Naive B cell (primary cell): Measurements from ENCODE around the gene RIPOR2. TPM values are rescaled to one million over a fixed set of nuclear protein-coding genes. Genes with fewer than 3 reads are reported as not detected.
A peak's percentile ranks its signal among the peaks of the same experiment; 100 is the strongest.

Experiments used
- ATAC-seq, 2 donors: fragments of 150-1000 bp; cut with Tn5 transposase; 2 replicates each; pipeline ENCODE4 v1.10.0; 2021; ENCODE audit warnings: low read depth in 2 of 2, mild to moderate bottlenecking in 2 of 2, moderate library complexity in 2 of 2
- DNase-seq: peaks from one replicate; pipeline ENCODE4 v3.0.0; 2022
- H3K27ac Mint-ChIP-seq, 6 donors: one replicate each; pipeline ENCODE4 v1.8.0; 2020 to 2022; ENCODE audit warnings: mild to moderate bottlenecking in 6 of 6, mixed read lengths in 6 of 6, moderate library complexity in 5 of 6, inconsistent platforms in 2 of 6
- H3K27me3 Mint-ChIP-seq, 3 donors: one replicate each; pipeline ENCODE4 v1.8.0; 2021 to 2022; ENCODE audit warnings: mixed read lengths in 3 of 3, mild to moderate bottlenecking in 1 of 3
- H3K36me3 Mint-ChIP-seq, 2 donors: one replicate each; pipeline ENCODE4 v1.8.0; 2020 to 2022; ENCODE audit warnings: mixed read lengths in 2 of 2, inconsistent platforms in 1 of 2, mild to moderate bottlenecking in 1 of 2
- H3K4me1 Mint-ChIP-seq, 3 donors: one replicate each; pipeline ENCODE4 v1.8.0; 2020 to 2022; ENCODE audit warnings: mixed read lengths in 3 of 3, inconsistent platforms in 1 of 3, mild to moderate bottlenecking in 1 of 3, moderate library complexity in 1 of 3
- H3K4me3 Mint-ChIP-seq, 8 donors: one replicate each; pipeline ENCODE4 v1.8.0; 2020 to 2022; ENCODE audit warnings: mild to moderate bottlenecking in 8 of 8, mixed read lengths in 8 of 8, moderate library complexity in 8 of 8, inconsistent platforms in 2 of 8
- H3K9me3 Mint-ChIP-seq, 7 donors: one replicate each; pipeline ENCODE4 v1.8.0; 2020 to 2022; ENCODE audit warnings: mixed read lengths in 7 of 7, mild to moderate bottlenecking in 5 of 7, inconsistent platforms in 2 of 7, moderate library complexity in 1 of 7
- polyA plus RNA-seq, 6 donors: library from polyadenylated mRNA; unstranded; fragments of 300-500 nt; fragmentation: Illumina TruSeq; gene quantifications; one replicate each; pipeline ENCODE4 v1.2.3, GENCODE V29; 2021; ENCODE audit warnings: low read depth in 6 of 6

RIPOR2 gene
- polyA plus RNA-seq, 6 donors from 2014 or later, result 464 to 666 (median 484) TPM

DNA sequence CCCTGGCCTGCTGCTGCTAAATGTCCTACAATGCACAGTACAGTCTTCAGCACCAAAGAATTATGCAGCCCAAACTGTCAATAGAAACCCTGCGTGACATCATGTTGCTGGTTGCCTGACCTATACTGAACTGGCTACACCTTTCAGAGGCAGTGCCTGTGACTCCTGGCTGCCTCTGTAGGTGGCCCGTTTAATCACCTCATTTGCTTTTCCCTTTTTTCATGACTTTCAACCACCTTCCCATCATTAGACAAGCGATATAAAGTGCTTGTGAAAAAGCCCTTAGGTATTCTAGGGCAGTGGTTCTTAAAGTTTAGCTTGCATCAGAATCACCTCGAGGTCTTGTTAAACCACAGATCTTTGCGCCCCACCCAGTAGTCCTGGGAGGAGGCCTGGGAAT is 33.0 kb upstream of the RIPOR2 start:
- Mint-ChIP-seq H3K27me3 (no peaks in the 10 kb centered on the region), H3K4me3 (peak overlapping the region in 1 of 8 donors; percentile 65), H3K36me3 (peaks cover 0 to 7% of the 10 kb centered on the region in 2 donors), H3K27ac (peak overlapping the region in 1 of 6 donors; percentile 52), H3K9me3 (no peaks in the 10 kb centered on the region), H3K4me1 (peaks cover 52 to 70% (median 65%) of the 10 kb centered on the region in 3 donors)
- no peak for DNase-seq
- ATAC-seq, result no peak

DNA sequence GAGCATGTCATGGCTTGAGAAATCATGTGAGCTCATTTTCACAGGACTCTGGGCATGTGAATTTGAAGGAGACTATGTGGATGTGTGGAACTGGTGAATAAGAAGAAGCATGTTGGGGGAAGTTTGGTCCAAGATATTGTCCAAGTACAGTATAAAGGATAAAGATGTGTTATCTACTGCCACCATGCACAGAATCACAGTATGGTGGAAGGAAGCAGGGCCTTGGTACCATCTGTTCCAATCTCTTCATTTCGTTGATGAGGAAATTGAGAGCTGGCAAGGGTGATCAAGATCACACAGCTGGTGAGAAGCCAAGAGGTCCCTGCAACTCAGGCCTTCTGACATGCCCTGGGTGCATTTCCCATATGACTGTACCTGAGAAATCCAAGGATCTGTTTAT is 31.5 kb upstream of the RIPOR2 start:
- Mint-ChIP-seq H3K36me3 (no peaks in the 10 kb centered on the region), H3K4me3 (peak overlapping the region in 1 of 8 donors; percentile 9), H3K27ac (peak overlapping the region in 1 of 6 donors; percentile 26), H3K27me3 (no peaks in the 10 kb centered on the region), H3K4me1 (peaks cover 58 to 68% (median 67%) of the 10 kb centered on the region in 3 donors), H3K9me3 (no peaks in the 10 kb centered on the region)
- no peak for ATAC-seq
- no peak for DNase-seq

DNA sequence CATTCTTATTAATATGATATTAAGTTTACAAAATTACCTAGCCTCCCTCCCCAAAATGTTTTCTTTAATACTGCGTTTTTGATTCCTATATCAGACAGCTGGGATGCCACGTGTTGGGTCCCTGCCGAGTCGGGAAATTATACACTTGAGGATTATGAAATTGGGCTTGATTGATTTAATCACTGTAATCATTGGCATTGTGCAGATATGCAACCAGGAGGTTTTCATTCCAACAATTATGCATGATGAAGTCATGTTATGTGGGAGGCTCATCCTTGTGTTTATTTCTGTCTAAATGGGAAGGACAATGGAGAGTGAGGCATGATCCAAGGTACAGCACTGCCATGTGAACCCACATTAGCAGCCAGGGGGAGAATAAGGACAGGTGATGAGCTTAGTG is 30.6 kb upstream of the RIPOR2 start:
- Mint-ChIP-seq H3K9me3 (no peaks in the 10 kb centered on the region), H3K36me3 (no peaks in the 10 kb centered on the region), H3K4me1 (peaks cover 63 to 76% (median 74%) of the 10 kb centered on the region in 3 donors), H3K4me3 (no peak overlapping the region), H3K27me3 (no peaks in the 10 kb centered on the region), H3K27ac (no peak overlapping the region)
- DNase-seq, result no peak
- ATAC-seq, result no peak

DNA sequence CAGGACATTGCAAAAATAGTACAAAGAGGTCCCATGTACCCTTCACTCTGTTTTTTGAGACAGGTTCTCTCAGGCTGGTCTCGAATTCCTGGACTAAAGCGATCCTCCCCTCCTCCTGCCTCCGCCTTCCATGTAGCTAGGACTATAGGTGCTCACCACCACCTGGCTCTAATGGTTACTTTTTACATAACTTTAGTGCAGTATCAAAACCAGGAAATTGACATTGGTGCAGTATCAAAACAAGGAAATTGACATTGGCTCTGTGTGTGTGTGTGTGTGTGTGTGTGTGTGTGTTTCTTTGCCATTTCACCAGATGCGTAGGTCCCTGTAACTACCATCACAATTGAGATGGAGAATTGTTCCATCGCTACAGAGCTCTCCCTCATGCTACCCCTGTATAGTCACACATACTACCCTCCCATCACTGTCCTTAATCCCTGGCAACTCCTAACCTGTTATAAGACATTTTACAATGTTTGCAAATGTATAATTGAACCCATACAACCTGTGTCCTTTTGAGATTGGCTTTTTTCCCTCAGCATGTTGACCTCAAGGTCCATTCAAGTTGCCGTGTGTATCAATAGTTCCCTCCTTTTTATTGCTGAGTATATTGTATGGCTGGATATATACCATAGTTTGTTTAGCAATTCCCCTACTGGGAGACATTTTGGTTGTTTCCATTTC is 28.3 kb upstream of the RIPOR2 start:
- peak overlapping the region in 5 of 8 donors; percentile 7 to 59 (median 20) for H3K4me3 Mint-ChIP-seq
- no peaks in the 10 kb centered on the region for H3K27me3 Mint-ChIP-seq
- H3K36me3 Mint-ChIP-seq, result peaks cover 0 to 7% of the 10 kb centered on the region in 2 donors
- ATAC-seq, result peak in 1 of 2 donors; percentile 27
- peak overlapping the region in 4 of 6 donors; percentile 2 to 77 (median 60) for H3K27ac Mint-ChIP-seq
- peaks cover 0 to 7% (median 4%) of the 10 kb centered on the region in 7 donors for H3K9me3 Mint-ChIP-seq
- no peak for DNase-seq
- peaks cover 63 to 82% (median 80%) of the 10 kb centered on the region in 3 donors for H3K4me1 Mint-ChIP-seq

DNA sequence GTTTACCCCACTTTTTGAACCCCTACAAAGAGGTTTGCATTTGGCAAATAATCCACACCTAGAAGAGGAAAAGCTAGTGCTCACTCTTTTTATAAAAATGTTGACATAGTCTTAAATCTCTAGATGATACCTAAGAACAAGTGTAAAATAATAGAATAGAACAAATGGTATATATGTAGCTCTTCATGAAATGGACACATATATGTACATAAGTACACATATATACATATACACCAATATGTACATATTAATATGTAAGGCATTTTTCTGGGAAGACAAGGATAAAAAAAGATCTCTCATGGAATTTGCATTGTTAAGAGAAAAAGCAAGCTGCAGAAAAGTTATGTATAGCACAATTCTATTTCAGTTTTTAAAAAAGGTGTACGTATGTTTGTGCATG is 27.6 kb upstream of the RIPOR2 start:
- H3K36me3 Mint-ChIP-seq, result peaks cover 0 to 7% of the 10 kb centered on the region in 2 donors
- H3K9me3 Mint-ChIP-seq, result peaks cover 0 to 7% (median 4%) of the 10 kb centered on the region in 7 donors
- ATAC-seq (no peak), DNase-seq (no peak)
- H3K27ac Mint-ChIP-seq, result peak overlapping the region in 1 of 6 donors; percentile 70
- H3K4me3 Mint-ChIP-seq, result peak overlapping the region in 1 of 8 donors; percentile 20
- H3K27me3 Mint-ChIP-seq, result no peaks in the 10 kb centered on the region
- peaks cover 59 to 82% (median 77%) of the 10 kb centered on the region in 3 donors for H3K4me1 Mint-ChIP-seq

DNA sequence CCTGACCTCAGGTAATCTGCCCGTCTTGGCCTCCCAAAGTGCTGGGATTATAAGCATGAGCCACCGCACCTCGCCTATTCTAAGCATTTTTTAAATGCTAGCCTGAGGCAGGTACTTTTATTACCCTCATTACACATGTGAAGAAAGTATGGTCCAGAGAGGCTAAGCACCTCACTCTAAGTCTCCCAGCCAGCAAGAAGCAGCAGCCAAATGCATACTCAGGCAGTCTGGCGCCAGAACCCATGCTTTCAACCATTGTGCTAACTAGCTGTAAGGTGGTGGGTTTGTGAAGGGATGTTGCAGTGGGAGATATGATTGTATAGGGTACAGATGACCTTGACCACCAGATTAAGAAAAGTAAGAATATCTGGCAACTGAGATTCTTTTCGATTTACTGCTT is 26.1 kb upstream of the RIPOR2 start:
- Mint-ChIP-seq H3K4me3 (peak overlapping the region in 6 of 8 donors; percentile 0 to 69 (median 38)), H3K27me3 (no peaks in the 10 kb centered on the region), H3K36me3 (peaks cover 0 to 7% of the 10 kb centered on the region in 2 donors), H3K9me3 (peaks cover 0 to 7% (median 4%) of the 10 kb centered on the region in 7 donors), H3K4me1 (peaks cover 64 to 85% (median 76%) of the 10 kb centered on the region in 3 donors), H3K27ac (peak overlapping the region; percentile 3 to 72 (median 50))
- peak; percentile 14 to 18 for ATAC-seq
- no peak for DNase-seq

DNA sequence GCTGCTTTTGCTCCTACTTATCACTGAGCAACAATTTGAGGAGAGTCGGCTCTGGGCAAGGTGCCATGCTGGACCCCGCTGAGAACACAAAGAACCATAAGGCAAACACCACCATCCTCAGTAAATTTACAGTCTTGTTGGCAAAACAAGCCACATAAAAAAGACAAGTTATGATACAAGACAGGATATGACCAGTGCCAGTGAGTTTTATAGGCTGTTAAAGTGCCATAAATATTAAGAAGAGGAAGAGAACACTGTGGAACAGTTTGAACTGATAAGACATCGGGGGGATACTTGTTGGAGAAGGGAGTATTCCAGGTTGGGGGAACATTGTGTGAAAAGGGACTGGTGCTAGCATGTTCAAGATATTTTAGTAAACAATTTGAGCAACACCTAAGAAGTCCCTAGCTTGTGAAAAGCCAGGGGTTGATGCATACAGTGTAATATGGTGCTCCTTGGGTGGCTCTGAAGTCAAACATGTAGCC is 25.3 kb upstream of the RIPOR2 start:
- H3K4me3 Mint-ChIP-seq, result peak overlapping the region in 7 of 8 donors; percentile 36 to 76 (median 59)
- peak overlapping the region; percentile 34 to 89 (median 75) for H3K27ac Mint-ChIP-seq
- H3K36me3 Mint-ChIP-seq, result peaks cover 0 to 7% of the 10 kb centered on the region in 2 donors
- peaks cover 0 to 7% (median 4%) of the 10 kb centered on the region in 7 donors for H3K9me3 Mint-ChIP-seq
- peak; percentile 44 to 54 for ATAC-seq
- H3K4me1 Mint-ChIP-seq, result peaks cover 62 to 86% (median 72%) of the 10 kb centered on the region in 3 donors
- H3K27me3 Mint-ChIP-seq, result no peaks in the 10 kb centered on the region
- no peak for DNase-seq

DNA sequence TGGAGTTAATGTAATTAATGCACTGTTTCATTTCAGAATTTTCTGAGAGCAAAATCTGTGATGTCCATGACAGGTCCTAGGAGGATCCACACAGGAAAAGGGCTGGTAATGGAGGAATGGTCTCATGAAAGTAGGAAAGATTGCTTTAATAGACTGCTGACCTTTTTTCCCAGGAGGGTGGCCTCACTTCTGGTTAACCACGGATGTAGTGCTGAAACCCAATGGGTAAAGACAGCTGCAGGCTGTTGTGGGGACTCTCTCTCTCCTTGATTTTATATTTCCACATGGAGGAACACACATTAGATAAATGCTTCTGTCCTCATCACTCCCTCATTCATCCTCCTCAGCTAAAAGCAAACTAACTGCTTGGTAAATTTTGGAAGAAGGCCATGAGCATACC is 23.6 kb upstream of the RIPOR2 start:
- H3K36me3 Mint-ChIP-seq, result peaks cover 0 to 7% of the 10 kb centered on the region in 2 donors

DNA sequence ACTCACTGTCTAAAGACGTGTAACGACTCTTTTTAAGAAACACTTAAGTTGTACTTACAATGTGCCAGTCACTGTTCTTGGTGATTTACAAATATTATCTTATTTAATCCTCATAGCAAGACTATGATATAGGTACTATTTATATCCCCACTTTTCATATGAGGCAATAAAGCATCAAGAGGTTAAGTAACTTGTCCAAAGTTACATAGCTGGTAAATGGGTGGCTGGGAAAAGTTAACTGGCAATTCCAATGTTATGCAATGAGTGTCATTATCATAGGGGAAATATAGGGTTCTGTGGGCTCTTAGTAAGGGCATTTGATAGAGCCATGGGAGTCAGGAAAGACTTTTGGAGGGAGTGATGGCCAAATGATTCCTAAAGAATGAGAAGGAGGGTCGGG is 21.4 kb upstream of the RIPOR2 start:
- Mint-ChIP-seq H3K9me3 (peaks cover 0 to 7% (median 4%) of the 10 kb centered on the region in 7 donors), H3K27ac (peak overlapping the region; percentile 70 to 98 (median 83)), H3K4me1 (peaks cover 63 to 95% (median 83%) of the 10 kb centered on the region in 3 donors), H3K27me3 (no peaks in the 10 kb centered on the region), H3K4me3 (peak overlapping the region in 2 of 8 donors; percentile 33 to 50), H3K36me3 (peaks cover 0 to 7% of the 10 kb centered on the region in 2 donors)
- no peak for DNase-seq
- ATAC-seq, result no peak

More for the DNA sequence above, 23.6 kb upstream of the RIPOR2 start:
- no peak for DNase-seq
- H3K27me3 Mint-ChIP-seq, result no peaks in the 10 kb centered on the region
- H3K27ac Mint-ChIP-seq, result peak overlapping the region; percentile 33 to 95 (median 79)
- H3K4me1 Mint-ChIP-seq, result peaks cover 64 to 93% (median 78%) of the 10 kb centered on the region in 3 donors
- peak overlapping the region in 5 of 8 donors; percentile 27 to 57 (median 49) for H3K4me3 Mint-ChIP-seq
- ATAC-seq, result no peak
- H3K9me3 Mint-ChIP-seq, result peaks cover 0 to 7% (median 4%) of the 10 kb centered on the region in 7 donors

DNA sequence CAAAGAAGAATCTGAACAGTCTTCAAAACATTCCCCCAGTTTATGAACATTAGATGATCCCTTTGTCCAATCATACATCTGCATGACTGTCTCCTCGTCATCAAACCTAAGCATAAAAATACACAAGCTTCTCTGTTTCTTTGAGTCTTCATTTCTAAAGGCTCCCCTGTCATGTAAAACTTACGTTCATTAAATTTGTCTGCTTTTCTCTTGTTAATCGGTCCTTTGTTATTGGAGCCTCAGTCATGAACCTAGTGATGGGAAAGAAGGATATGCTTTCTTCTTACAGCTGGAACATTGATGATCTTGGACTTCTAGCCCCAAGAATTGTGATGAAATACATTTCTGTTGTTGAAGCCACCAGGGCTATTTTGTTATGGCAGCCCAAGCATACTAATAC is 18.0 kb upstream of the RIPOR2 start:
- Mint-ChIP-seq H3K9me3 (peaks cover 0 to 6% (median 1%) of the 10 kb centered on the region in 7 donors), H3K27ac (peak overlapping the region; percentile 73 to 98 (median 96)), H3K4me3 (peak overlapping the region in 7 of 8 donors; percentile 23 to 82 (median 63)), H3K36me3 (peaks cover 0 to 3% of the 10 kb centered on the region in 2 donors), H3K4me1 (peaks cover 67 to 95% (median 81%) of the 10 kb centered on the region in 3 donors), H3K27me3 (no peaks in the 10 kb centered on the region)
- DNase-seq, result no peak
- ATAC-seq, result no peak

DNA sequence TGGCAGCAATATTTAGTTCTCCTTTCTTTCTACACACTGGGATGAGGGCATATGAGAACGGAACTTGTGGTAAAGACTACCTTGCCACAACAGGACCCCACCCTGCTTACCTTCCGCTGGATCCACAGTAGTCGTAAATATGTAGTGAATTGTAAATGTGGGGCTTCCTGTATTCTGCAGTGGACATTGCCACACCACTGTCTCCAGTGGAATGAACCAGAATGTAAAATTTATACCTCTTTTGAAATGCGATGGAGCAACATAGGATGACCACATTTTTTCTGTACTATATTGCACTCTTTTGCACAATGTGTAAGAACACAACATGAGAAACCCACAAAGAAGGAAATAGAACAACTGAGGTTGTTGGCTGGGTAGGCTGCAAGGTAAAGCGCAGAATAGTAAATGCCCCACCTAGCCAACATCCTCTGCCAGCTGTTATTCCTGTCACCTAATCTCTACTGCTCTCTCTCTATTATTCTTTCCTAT is 16.1 kb upstream of the RIPOR2 start:
- H3K27me3 Mint-ChIP-seq, result no peaks in the 10 kb centered on the region
- peak overlapping the region; percentile 95 to 99 (median 97) for H3K27ac Mint-ChIP-seq
- peaks cover 78 to 99% (median 91%) of the 10 kb centered on the region in 3 donors for H3K4me1 Mint-ChIP-seq
- H3K4me3 Mint-ChIP-seq, result peak overlapping the region; percentile 71 to 88 (median 80)
- peaks cover 14% of the 10 kb centered on the region in 2 donors for H3K36me3 Mint-ChIP-seq
- peaks cover 4 to 17% (median 12%) of the 10 kb centered on the region in 7 donors for H3K9me3 Mint-ChIP-seq
- ATAC-seq, result peak; percentile 72 to 76
- DNase-seq, result peak; percentile 83

DNA sequence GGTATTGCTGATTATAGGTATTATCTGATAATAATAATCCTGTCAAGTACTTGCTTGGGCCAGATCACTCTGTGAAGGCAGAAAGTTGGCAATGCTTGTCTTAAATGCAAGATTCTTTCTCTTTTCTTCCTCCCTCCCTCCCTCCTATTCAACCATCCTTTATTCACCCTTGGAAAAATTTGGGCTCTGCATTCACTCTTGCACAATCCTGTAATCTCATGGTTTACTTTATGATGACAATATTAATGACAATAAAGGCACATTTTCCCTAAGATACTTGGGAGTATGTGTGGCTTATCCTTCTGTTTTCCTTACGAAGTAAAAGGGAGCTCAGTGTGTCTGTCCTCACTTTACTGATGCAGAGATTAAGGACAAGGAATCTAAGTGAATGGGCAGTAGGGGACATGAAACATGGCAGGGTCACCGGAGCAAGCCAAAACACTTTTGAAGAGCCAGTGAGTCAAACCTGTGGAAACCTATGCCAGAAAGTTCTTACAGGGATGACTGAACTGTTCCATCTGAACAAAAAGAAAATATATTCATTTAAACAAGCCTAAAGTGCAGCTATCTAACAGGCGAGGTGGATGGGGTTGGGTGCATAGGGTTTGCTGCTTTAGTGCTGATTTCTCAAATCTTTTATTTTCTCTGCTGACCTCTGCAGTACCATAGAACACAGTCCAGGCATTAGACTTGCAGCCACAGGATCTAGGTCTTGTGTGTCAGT is 14.6 kb upstream of the RIPOR2 start:
- ATAC-seq (no peak), DNase-seq (no peak)
- H3K27ac Mint-ChIP-seq, result peak overlapping the region; percentile 95 to 99 (median 98)
- peaks cover 17 to 19% of the 10 kb centered on the region in 2 donors for H3K36me3 Mint-ChIP-seq
- peak overlapping the region; percentile 52 to 88 (median 77) for H3K4me3 Mint-ChIP-seq
- H3K27me3 Mint-ChIP-seq, result no peaks in the 10 kb centered on the region
- H3K9me3 Mint-ChIP-seq, result peaks cover 6 to 26% (median 17%) of the 10 kb centered on the region in 7 donors
- peaks cover 77 to 90% (median 86%) of the 10 kb centered on the region in 3 donors for H3K4me1 Mint-ChIP-seq
